Measurements from ENCODE around the gene ATG7.

ATG7 gene

GRCh38 chr3:11543948-11544387 is 271.8 kb downstream of the ATG7 start:
- DNase-seq, result no peak

- DNase-seq, result no peak
Observed at GRCh38 chr3:11544412-11545181, 272.4 kb downstream of the ATG7 start.

- DNase-seq, result no peak
Observed at GRCh38 chr3:11545186-11545851, 273.1 kb downstream of the ATG7 start.

- DNase-seq, result no peak
Observed at GRCh38 chr3:11546657-11547302, 274.6 kb downstream of the ATG7 start.

GRCh38 chr3:11547498-11547897 is 275.3 kb downstream of the ATG7 start:
- no peak for DNase-seq

- no peak for DNase-seq
Observed at GRCh38 chr3:11548721-11549131, 276.5 kb downstream of the ATG7 start.

GRCh38 chr3:11549580-11550140 is 277.5 kb downstream of the ATG7 start:
- no peak for DNase-seq

GRCh38 chr3:11551036-11551435 is 278.8 kb downstream of the ATG7 start:
- DNase-seq, result no peak

GRCh38 chr3:11552289-11553264 is 280.4 kb downstream of the ATG7 start:
- no peak for DNase-seq

- no peak for DNase-seq
Observed at GRCh38 chr3:11553436-11554235, 281.4 kb downstream of the ATG7 start.

- no peak for DNase-seq
Observed at GRCh38 chr3:11554236-11554610, 282.0 kb downstream of the ATG7 start.

- DNase-seq, result no peak
Observed at GRCh38 chr3:11554666-11555065, 282.5 kb downstream of the ATG7 start.

- DNase-seq, result no peak
Observed at GRCh38 chr3:11555211-11555782, 283.1 kb downstream of the ATG7 start.

- no peak for DNase-seq
Observed at GRCh38 chr3:11555881-11556633, 283.9 kb downstream of the ATG7 start.

GRCh38 chr3:11556851-11557644 is 284.9 kb downstream of the ATG7 start:
- DNase-seq, result no peak

GRCh38 chr3:11558002-11558401 is 285.8 kb downstream of the ATG7 start:
- DNase-seq, result no peak

GRCh38 chr3:11558411-11558903 is 286.3 kb downstream of the ATG7 start:
- no peak for DNase-seq

GRCh38 chr3:11558918-11559815 is 287.0 kb downstream of the ATG7 start:
- DNase-seq, result no peak

All from NCI-H774 (cell line).